NCI-H1694 (cell line): ENCODE data around the gene CHI3L2.

Source experiments
- DNase-seq: peaks from one replicate; lab custom pipeline; 2025; lab: John Stamatoyannopoulos, UW

Gene CHI3L2

DNA sequence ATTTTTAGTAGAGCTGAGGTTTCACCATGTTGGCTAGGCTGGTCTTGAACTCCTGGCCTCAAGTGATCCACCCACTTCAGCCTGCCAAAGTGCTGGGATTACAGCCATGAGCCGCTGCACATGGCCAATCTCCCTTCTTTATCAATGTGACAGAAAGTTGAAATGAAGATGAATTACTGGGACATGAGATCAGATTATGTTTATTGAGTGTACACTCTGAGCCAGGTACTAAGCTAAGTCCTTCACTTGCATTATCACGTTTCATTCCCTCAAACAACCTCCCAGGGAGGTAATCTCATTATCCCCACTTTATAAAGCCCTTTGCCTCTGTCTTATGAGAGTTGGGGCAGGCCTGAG, 6.3 kb upstream of the CHI3L2 start:
- no peak for DNase-seq

DNA sequence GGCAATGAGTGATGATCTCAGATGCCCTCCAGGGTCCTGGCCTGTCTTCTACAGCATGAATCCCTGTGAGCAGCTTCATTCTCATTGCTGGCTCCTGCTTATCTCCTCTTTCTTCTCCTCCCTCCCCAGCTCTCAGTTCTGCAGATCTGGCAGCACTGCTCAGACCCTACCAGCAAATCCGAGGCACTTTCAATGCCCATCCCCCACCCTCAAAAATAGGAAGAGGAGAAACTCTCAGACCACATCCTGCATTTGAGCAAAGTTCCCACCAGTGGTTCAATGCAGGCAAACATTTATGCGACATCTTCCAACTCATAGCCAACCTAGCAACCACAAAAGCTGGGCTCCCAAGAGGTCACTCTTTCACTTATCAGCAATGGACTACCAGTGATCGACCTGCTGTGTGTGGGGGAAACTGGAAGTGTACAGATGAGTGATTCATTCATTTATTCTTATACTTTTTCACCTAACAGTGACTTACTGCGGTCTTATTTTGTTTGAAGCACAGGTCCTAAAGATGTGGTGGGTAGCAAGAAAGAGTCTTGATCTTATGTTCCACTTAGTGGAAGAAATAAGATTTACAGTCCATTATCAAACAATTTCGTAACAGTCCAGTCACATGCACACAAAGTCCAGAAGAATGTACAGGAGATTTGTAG, 5.8 kb upstream of the CHI3L2 start:
- DNase-seq, result no peak

DNA sequence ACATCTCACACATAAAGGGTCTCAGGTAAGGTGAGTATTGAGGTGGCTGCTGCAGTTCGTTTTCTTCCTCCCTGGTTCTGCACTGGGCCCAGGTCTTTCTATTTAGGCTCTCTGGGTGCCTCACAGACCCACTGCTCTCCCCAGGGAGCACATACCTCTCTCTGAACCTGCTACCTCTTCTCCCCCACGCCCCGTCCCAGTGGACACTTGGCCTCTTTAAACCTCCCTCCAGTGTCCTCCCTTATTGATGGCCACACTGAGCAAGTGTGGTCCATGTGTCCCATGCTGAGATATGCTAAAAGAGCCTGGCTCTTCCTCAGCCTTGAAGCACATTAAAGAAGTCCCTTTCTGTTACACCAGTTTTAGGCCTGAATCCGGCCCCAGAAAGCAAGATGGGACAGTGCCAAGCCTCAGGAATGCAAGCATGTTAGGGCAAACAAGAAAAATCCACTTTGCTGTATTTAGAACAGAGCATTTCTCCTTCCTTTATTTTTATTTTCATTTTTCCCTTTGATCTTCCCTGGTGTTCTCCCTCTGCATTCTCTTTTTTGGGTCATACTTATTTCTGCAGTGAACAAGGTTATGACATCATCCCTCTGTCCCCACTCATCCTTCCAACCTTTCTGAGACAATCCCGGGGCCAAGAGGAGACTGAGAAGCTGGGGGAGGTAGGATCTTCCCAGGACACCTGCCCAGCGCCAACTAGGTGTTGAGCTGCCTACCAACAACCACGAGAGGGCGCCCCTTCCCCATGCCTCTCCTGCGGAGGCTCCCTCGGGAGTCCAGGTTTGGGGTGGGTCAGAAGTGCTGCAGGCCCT, 5.0 kb upstream of the CHI3L2 start:
- peak; percentile 19 for DNase-seq

DNA sequence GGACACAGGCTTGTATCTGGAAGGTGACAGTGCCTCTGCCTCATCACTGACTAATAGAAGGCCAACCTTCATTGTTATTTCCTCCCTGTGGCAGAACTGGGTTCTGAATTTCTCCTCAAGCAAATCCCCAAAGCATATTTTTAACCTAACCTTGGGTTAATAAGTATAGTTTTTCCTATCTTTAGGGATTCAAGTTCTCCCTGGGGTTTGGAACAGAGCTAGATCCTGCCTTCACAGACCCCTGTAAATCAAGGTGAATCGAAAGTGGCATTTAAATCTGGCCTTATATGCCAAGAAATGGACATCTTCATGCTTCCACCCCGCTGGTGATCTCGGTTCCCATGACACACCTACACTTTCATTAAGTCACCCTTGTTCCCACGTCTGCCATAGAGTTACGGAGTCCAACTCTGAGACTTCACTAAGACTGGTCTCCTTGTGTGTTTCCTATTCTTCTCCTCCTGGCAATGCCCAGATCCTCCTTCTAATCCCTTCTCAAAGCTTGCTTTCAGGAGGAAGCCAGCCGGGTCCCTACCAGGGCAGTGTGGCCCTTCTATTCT, 4.3 kb upstream of the CHI3L2 start:
- no peak for DNase-seq

DNA sequence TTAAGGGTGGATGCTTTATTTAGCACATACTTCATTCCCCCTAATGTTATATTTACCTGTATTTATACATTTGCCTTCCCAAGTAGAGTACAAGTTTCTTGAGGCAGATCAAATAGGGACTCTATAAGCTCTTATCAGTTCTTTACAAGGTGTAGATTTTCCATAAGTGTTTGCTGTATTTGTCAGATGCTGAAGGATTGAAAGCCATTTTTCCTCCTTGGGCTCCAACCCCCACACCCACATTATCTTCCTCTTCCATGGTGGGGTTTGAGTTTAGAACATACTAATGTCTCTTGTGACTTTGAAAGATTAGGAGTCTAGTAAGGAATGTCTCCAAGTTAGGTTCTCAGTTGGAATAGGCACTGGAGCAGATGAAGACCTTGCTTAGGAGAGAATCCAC, 2.4 kb upstream of the CHI3L2 start:
- DNase-seq, result no peak

DNA sequence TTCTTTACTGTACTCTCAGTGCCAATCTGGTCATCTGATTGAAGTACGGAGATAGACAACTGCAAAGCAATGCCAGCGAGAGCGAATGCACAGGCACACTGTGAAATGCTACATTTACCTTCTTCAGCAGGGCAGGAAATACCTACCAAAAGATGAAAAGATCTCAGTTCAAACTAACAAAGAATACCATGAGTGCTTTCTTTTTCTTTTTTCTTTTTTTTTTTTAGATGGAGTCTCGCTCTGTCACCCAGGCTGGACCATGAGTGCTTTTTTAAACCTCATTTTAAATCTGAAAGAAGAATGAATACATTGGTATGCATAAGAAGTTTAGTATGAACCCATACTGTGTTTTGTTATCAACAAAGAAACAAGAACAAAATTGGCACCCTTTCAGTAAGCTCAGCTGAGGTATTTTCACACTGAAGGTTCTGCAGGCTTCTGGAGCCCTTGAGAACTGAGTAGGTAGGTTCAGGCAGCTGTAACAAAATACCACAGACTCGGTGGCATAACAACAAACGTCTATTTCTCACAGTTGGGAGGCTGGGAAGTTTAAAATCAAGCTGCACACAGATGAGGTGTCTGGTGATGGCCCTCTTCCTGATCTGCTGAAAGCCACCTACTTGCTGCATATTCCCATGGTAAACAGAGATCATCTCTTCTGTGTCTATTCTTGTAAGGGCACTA, 1.7 kb upstream of the CHI3L2 start:
- DNase-seq, result no peak

DNA sequence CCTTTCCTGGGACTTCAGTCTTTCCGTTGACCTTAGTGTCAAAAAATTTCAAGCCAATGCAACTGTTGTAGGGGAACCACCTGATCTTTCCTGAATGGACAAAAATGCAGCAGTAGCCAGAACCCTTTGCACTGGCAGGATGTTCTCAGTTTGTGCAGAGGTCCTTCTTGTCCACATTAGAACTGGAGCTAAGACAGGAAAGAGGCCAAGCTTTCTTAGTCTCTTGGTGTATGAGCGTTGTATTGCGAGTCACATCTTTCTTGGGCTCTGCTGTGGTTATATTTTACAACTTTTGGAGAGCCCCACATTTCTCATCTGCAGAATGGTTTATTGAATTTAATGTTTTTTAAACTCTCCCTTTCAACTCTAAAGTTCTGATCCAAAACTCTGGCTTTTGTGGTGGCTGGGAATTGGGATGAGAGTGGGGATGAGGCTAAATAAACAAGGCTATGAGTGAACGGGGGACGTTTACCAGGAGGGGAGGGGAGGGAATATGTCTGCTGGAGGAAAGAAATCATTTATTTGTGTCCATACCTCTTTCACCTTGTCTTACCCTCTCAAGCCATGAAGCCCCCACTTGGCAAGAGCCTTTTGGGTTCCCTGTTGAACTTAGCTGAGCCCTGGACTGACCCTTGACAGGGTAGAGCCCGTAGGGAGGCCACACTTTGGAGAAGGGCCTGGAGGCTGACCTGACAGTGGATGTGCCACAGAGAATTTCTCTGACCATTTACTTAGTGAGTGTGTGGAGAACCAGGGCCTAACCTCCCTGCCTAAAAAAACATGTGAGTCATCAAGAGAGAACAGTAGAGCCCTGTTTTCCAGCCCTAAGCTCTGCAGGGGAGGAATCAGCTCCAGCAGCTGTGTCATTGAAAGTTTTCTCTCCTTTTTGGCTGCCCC, 586 bp downstream of the CHI3L2 start:
- DNase-seq, result no peak

DNA sequence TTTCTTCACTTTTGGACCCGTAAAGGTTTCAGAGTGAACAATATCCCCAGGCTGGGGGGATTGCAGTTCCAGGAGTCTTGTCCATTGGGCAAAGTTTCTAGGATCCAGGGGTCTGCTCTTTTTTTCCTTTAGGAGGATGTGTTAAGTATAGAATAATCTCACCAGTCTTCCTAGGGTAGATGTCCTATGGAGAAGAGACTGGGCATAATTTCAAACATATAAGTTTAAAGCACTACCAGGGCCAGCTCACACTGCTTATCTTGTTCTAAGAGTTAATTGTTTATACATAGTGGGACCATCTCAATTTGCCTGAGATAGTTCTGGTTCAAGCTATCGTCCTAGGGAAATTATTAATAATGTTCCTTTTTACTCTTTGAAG, 1.2 kb downstream of the CHI3L2 start:
- DNase-seq, result no peak

DNA sequence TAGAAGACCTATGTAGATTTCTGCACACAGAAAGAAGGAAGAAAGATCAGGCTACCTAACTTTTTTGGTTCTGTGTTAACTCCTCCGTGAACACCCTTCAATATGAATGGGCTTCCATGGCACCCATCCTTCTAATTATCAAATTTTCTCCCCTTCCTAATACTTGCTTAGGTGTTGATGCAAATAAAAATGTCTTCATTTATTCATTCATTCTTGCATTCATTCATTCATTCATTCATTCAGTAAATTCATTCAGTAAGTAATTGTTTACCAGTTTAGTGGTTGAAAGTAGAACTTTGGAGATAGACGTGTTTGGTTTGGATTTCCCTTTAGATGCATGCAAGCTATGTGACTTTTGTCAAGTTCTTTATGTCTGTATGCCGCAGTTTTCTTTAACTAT, 4.6 kb downstream of the CHI3L2 start:
- no peak for DNase-seq

DNA sequence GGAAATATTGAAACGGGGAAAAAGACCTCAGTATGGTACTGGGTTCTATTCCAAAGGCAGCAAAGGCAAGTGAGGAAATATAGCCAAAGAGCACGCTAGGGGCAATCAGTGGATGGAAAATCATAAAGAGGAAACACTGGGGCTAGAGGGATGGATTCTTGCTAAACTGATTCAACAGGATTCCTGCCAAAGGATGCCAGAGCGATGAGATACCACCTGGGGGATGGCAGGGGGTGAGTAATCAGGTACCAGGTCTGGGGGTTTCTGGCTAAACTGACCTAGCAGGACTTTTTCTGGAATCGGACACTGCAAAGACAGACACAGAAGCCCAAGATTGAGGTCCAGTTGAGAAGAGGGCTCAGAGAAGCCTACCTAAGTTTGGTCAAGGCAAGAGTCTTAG, 6.7 kb downstream of the CHI3L2 start:
- DNase-seq, result no peak

DNA sequence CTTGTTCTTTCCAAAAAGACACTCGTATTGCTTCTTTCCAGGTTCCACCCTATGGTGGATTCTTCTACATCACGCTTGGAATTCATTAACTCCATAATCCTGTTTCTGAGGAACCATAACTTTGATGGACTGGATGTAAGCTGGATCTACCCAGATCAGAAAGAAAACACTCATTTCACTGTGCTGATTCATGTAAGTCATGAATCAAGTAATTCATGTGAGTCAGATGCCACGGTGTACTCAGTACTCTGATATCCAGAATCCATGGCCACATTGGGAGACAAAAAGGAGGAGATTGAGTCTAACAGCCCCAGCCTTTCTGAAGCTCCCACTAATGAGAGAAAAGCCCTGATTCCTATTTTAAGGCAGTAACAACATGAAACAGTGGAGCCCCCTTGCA, 7.4 kb downstream of the CHI3L2 start:
- no peak for DNase-seq

DNA sequence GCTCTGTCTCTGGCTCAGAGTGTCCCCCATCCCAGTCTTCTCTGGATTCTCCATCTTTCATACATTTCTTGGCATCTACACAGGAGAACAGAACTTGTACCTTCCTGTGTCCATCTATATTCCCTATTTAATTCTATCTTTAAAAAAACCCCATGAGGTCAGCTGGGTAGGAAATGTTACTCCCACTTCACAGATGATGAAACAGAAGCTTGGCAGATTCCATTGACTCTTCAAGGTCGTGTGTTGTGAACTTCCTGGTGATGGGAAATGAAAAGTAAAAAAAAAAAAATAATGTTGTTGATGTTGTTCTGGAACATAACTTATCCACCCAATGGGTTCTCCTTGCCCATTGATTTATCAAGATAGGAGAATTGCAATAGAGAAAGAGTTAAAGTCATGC, 8.9 kb downstream of the CHI3L2 start:
- DNase-seq, result no peak

DNA sequence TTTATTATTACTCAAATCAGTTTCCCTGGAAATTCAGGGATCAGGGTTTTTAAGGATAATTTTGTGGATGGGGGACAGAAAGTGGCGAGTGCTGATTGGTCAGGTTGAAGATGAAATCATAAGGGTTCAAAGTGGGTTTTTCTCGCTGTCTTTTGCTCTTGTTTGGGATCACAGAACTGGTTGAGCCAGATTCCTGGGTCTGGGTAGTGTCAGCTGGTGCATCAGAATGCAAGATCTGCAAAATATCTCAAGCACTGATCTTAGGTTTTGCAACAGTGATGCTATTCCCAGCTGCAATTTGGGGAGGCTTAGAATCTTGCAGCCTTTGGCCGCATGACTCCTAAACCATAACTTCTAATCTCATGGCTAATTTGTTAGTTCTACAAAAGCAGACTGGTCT, 9.3 kb downstream of the CHI3L2 start:
- DNase-seq, result no peak

DNA sequence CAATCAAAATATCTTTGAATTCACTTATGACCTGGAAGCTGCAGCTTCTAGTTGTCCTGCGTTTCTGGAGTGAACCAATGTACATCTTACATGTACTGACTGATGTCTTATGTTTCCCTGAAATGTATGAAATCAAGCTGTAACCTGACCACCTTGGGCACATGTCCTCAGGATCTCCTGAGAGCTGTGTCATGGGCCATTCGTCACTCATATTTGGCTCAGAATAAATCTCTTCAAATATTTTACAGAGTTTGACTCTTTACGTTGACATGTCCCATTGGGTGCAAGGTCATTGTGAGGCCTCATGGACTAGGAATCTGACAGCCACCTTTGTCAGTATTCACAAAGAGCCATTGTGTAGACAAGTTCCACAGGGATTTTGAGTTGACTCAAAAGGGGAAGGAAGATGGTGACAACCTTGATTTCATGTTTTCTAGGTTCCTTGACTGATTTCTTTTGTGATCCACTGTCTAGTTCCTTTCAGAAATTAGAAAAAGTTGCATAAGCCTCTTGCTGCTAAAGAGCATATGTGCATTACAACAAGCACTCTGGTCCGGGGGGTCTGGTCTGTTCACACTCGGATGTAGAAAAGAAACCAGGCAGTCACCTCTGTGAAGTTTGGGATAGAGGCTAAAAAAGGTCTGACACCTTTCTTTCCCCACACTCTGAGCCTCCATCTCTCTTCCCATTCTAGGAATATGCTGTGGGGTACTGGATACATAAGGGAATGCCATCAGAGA, 10.7 kb downstream of the CHI3L2 start:
- no peak for DNase-seq

DNA sequence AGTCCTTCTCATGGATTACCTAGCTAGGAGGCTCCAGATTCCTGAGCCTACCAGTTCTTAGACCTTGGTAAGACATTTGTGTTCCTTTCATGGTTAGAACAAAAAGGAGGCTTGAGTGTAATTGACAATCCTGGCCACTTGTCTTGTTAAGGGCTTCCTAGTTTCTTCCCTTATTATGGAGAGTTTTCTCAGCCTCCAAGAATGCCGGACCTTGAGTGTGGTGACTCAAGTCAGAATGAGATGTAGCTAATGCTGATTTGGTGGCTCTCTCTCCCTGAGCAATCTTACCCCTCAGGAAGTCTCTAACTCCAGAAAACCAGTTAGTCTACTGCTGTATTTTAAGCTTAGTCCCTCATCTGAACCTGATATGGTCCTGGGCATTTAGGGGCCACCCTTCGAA, 14.3 kb downstream of the CHI3L2 start:
- DNase-seq, result no peak

DNA sequence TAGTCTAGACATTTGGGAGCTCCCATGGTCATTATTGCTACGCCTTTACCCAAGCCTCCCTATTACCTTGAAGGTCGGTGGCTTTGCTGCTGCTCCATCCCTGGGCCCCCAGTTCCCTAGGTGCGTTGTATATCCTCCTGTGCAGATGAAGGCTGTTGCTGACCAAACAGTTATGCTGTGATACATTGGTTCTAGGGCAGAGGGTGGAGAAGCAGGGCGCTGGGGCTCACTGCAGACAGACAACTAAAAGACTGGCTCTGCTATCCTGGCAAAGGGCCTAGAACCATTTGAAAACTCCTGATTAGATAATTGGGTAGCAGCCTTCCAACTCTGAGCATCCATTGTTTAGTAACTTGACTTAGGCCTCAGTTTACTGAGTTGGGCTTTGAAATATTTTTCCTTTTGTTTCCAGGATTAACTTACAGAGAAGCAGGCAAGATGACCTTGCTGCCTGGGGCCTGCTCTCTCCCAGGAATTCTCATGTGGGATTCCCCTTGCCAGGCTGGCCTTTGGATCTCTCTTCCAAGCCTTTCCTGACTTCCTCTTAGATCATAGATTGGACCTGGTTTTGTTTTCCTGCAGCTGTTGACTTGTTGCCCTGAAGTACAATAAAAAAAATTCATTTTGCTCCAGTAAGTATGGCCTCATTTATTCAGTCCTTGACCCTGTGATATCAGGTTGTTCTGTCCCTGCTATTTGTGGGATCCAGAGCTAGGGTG, 15.5 kb downstream of the CHI3L2 start:
- no peak for DNase-seq

DNA sequence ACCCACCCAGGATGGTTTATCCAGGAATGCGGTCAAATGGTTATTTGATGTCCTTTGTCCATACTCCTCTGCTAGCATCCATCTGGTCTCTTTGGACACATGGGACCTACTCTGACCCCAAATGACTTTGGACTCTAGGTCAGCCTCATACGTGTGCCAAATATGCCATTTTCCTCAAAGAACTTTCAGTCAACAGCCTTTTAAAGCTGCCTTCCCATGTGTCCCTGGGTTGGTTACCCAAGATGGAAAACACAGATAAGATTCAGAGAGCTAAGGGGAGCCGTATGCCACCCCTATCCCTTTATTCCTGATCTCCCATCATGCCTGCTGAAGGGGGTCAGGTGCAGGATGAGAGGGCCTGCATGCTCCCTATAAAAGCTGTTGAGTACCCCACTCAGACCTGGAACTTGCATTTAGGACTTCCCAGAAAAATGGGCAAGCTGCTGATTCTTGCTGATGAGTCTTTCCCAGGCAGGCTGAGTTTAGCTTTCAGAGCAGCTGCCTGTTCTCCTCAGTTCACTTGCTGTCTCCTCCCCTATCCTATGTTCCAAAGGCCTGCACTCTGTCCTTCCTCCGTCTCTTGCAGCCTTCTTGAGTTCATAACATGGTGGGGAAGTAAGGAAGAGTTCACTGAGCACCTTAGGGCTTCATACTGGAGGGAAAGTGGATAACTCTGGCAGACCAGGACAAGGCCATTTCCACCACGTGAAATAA, 19.8 kb downstream of the CHI3L2 start:
- DNase-seq, result no peak

DNA sequence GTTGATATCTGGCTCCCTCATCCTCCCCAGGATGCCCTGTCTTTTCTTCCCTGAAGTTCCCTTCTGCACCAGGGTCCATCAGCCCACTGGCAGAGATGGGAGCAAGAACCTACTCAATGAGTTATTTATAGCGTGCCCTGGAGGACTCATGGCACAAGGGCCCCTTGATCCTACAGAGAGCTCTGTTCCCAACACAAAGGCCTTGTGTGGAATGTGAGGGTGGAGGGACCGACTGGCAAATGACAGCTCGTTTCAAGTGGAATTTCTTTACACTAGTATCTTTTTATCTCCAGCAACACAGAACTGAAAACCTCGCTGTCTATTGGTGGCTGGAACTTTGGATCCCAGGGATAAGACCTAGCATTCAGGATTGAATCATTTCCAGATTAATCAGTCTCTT, 22.4 kb downstream of the CHI3L2 start:
- DNase-seq, result no peak

DNA sequence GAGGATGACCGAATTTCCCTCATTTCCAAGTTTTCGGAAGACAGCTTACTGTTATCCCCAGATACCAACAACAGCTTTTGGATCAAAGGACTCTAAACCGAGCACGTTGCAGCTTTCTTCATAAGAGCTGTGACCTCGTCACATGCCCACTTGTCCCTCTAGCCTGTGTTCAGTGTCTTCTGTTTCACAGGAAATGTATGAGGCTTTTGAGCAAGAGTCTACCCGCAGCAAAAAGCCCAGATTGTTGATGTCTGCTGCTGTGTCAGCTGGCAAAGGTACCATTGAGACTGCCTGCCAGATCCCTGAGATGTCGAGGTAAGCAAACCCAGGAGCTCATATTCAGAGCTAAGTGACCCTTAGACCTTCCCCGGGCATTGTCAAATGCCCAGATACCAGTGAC, 24.1 kb downstream of the CHI3L2 start:
- DNase-seq, result no peak

DNA sequence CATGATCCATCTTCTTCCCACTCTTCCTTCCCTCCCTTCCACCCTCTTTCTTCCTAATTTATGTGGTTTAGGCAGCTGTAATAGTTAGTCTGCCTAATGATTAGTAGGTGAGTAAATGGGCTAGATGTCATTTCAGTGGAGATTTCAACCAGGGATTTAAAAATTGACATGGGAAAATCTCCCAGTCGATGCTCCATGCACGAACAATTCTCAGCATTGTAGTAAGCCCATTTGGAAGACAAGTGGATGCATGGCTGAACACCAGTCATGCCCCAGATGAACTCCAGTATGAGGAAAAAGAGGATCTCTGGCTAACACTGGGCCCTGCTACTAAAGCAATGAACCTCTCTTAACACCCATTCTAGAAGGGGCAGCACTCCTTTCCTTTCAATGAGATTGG, 25.3 kb downstream of the CHI3L2 start:
- no peak for DNase-seq
